GM20000 (cell line): ENCODE data around the gene BORA.

ENCODE experiments used
- DNase-seq: peaks from one replicate; pipeline ENCODE4 v3.0.0; 2012; ENCODE audit warnings: low spot score
- TF ChIP-seq, protein P1 (sequence below): IDR thresholded peaks from 2 replicates; pipeline ENCODE4 v1.5.1; 2012; ENCODE audit warnings: mild to moderate bottlenecking, control low read depth; ENCODE audit errors: extremely low read depth, missing control alignments

BORA gene

GRCh38 chr13:72737033-72737432, 9.3 kb downstream of the BORA start:
- no peak for DNase-seq
- TF ChIP-seq, protein P1, sequence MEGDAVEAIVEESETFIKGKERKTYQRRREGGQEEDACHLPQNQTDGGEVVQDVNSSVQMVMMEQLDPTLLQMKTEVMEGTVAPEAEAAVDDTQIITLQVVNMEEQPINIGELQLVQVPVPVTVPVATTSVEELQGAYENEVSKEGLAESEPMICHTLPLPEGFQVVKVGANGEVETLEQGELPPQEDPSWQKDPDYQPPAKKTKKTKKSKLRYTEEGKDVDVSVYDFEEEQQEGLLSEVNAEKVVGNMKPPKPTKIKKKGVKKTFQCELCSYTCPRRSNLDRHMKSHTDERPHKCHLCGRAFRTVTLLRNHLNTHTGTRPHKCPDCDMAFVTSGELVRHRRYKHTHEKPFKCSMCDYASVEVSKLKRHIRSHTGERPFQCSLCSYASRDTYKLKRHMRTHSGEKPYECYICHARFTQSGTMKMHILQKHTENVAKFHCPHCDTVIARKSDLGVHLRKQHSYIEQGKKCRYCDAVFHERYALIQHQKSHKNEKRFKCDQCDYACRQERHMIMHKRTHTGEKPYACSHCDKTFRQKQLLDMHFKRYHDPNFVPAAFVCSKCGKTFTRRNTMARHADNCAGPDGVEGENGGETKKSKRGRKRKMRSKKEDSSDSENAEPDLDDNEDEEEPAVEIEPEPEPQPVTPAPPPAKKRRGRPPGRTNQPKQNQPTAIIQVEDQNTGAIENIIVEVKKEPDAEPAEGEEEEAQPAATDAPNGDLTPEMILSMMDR, result no peak

GRCh38 chr13:72740015-72740414, 12.3 kb downstream of the BORA start:
- TF ChIP-seq, protein P1, result no peak
- no peak for DNase-seq

DNA sequence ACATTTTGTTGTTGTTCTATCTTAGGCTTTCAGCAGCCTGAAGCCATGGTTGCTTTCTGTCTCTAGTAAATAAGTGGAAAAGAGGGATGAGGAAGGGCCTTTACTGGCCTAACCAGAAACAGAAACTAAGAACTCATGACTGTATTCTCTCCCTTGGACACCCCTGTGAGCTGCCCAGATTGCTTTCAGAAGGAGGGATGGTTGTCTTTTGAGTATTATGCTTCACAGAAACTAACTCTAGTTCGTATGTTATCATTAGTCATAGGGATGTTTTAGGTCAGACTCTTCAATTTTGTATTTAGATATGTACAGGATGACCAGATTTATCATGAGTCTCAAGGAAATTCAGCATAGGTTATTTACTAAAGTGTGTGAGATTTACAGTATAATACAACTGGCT, 17.5 kb downstream of the BORA start:
- TF ChIP-seq, protein P1, result no peak
- DNase-seq, result no peak

DNA sequence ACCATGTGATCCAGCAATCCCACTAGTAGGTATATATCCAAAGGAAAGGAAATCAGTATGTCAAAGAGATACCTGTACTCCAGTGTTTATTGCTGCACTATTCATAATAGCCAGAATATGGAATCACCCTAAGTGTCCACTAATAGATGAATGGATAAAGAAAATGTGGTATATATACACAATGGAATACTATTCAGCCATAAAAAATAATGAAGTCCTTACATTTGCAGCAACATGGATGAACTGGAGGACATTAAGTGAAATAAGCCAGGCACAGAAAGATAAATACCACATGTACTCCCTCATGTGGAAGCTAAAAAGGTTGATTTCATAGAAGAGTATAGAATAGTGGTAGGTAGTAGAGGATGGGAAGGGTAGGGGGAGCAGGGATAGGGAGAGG, 23.5 kb downstream of the BORA start:
- TF ChIP-seq, protein P1, result no peak
- DNase-seq, result no peak

DNA sequence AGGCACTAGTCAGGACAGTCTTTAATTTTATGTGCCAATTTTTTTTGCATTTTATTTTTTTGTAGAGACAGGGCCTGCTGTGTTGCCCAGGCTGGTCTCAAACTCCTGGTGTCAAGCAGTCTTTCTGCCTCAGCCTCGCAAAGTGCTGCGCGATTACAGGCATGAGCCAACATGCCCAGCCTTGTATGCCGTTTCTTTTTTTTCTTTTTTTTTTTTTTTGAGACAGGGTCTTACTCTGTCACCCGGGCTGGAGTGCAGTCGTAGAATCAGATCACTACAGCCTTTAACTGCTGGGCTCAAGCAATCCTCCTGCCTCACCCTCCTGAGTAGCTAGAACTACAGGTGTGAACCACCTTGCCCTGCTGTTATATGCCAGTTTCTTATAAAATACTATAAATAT, 26.4 kb downstream of the BORA start:
- DNase-seq, result no peak
- TF ChIP-seq, protein P1, result no peak

GRCh38 chr13:72757792-72758535, 30.2 kb downstream of the BORA start:
- TF ChIP-seq, protein P1, result no peak

DNA sequence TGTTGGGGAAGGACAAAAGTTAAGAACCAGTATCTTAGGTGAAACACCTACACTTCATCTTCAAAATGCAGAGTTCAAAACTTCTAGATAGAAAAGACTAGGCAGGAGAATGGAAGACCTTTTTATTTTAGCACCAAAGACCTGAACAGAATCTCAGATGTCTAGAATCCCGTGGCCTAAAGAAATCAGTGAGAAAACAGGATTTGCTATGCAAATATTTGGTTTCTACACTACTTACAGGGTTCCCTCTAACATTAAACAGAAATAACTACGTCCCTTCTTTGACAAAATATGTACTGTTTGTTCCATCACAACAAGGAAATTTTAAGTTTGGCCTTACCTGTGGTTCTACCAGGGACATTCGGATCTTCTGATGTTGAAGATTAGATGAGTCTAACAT, 32.5 kb downstream of the BORA start:
- TF ChIP-seq, protein P1, result no peak
- no peak for DNase-seq

More at GRCh38 chr13:72757792-72758535, 30.2 kb downstream of the BORA start:
- DNase-seq, result no peak
